GM06990 (cell line): ENCODE measurements around the gene GMPR2.

Experiments
- DNase-seq: peaks from one replicate; pipeline ENCODE4 v3.0.0-alpha.2; 2011; ENCODE audit not compliant: insufficient read length; ENCODE audit errors: extremely low read depth
- H3K27me3 ChIP-seq: replicated peaks from 2 replicates; pipeline ENCODE4 v1.6.0; 2011; ENCODE audit warnings: low read length; ENCODE audit not compliant: control insufficient read depth, insufficient read depth
- H3K36me3 ChIP-seq: 2 replicates; pipeline ENCODE4 v1.5.1; 2011; ENCODE audit warnings: low read length; ENCODE audit not compliant: control insufficient read depth, insufficient read depth
- H3K4me3 ChIP-seq: replicated peaks from 2 replicates; pipeline ENCODE4 v1.5.1; 2011; ENCODE audit warnings: low read depth, mild to moderate bottlenecking, control low read depth, low read length
- CTCF ChIP-seq: IDR thresholded peaks from 2 replicates; pipeline ENCODE4 v1.5.1; 2011; ENCODE audit warnings: low read length, control low read depth, mild to moderate bottlenecking, inconsistent platforms; ENCODE audit not compliant: insufficient read depth, poor library complexity, severe bottlenecking

Gene GMPR2

GRCh38 chr14:24260780-24261157 is 28.0 kb downstream of the GMPR2 start:
- TF ChIP-seq CTCF: no peak
- H3K36me3 ChIP-seq: peaks cover 9% of the 10 kb centered on the region
- DNase-seq: no peak
- H3K4me3 ChIP-seq: no peak overlapping the region
- H3K27me3 ChIP-seq: no peaks in the 10 kb centered on the region

- no peak for TF ChIP-seq CTCF
- Histone ChIP-seq H3K36me3 (peaks cover 13% of the 10 kb centered on the region), H3K27me3 (no peaks in the 10 kb centered on the region), H3K4me3 (no peak overlapping the region)
- no peak for DNase-seq
These were observed 28.7 kb downstream of the GMPR2 start for GRCh38 chr14:24261256-24261968.

GRCh38 chr14:24261969-24262327 is 29.2 kb downstream of the GMPR2 start:
- H3K36me3 ChIP-seq: peaks cover 18% of the 10 kb centered on the region
- no peak overlapping the region for H3K4me3 ChIP-seq
- DNase-seq: no peak
- no peak for TF ChIP-seq CTCF
- no peaks in the 10 kb centered on the region for H3K27me3 ChIP-seq

- no peaks in the 10 kb centered on the region for H3K27me3 ChIP-seq
- H3K4me3 ChIP-seq: no peak within 1 kb of the TSS
- peaks cover 21% of the 10 kb centered on the region for H3K36me3 ChIP-seq
- TF ChIP-seq CTCF: no peak
- DNase-seq: no peak
These were observed 30.3 kb downstream of the GMPR2 start, which contains the start of gene TGM1 for GRCh38 chr14:24262821-24263733. Gene TGM1, minus strand, starts transcription at chr14:24263177. Its CDS starts 825 bp downstream, at chr14:24262352.

GRCh38 chr14:24263848-24264247 is 31.1 kb downstream of the GMPR2 start:
- Histone ChIP-seq H3K4me3 (no peak overlapping the region), H3K27me3 (no peaks in the 10 kb centered on the region), H3K36me3 (peaks cover 23% of the 10 kb centered on the region)
- TF ChIP-seq CTCF: no peak
- no peak for DNase-seq
